Measurements from ENCODE around the gene HBA1.
"Not testable (repeated sequence)": the region's sequence is repeated elsewhere in the genome, so short reads cannot be mapped to it uniquely, and the experiment has no call there.

The HBA1 gene

DNA sequence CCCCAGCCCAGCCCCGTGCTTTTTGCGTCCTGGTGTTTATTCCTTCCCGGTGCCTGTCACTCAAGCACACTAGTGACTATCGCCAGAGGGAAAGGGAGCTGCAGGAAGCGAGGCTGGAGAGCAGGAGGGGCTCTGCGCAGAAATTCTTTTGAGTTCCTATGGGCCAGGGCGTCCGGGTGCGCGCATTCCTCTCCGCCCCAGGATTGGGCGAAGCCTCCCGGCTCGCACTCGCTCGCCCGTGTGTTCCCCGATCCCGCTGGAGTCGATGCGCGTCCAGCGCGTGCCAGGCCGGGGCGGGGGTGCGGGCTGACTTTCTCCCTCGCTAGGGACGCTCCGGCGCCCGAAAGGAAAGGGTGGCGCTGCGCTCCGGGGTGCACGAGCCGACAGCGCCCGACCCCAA, 474 bp upstream of the HBA1 start:
- not testable (repeated sequence) for DNase-seq

DNA sequence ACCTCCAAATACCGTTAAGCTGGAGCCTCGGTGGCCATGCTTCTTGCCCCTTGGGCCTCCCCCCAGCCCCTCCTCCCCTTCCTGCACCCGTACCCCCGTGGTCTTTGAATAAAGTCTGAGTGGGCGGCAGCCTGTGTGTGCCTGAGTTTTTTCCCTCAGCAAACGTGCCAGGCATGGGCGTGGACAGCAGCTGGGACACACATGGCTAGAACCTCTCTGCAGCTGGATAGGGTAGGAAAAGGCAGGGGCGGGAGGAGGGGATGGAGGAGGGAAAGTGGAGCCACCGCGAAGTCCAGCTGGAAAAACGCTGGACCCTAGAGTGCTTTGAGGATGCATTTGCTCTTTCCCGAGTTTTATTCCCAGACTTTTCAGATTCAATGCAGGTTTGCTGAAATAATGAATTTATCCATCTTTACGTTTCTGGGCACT, 928 bp downstream of the HBA1 start:
- DNase-seq: no peak

DNA sequence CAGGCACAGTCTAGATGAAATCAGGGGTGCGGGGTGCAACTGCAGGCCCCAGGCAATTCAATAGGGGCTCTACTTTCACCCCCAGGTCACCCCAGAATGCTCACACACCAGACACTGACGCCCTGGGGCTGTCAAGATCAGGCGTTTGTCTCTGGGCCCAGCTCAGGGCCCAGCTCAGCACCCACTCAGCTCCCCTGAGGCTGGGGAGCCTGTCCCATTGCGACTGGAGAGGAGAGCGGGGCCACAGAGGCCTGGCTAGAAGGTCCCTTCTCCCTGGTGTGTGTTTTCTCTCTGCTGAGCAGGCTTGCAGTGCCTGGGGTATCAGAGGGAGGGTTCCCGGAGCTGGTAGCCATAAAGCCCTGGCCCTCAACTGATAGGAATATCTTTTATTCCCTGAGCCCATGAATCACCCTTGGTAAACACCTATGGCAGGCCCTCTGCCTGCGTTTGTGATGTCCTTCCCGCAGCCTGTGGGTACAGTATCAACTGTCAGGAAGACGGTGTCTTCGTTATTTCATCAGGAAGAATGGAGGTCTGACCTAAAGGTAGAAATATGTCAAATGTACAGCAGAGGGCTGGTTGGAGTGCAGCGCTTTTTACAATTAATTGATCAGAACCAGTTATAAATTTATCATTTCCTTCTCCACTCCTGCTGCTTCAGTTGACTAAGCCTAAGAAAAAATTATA, 1.6 kb downstream of the HBA1 start:
- DNase-seq: no peak

DNA sequence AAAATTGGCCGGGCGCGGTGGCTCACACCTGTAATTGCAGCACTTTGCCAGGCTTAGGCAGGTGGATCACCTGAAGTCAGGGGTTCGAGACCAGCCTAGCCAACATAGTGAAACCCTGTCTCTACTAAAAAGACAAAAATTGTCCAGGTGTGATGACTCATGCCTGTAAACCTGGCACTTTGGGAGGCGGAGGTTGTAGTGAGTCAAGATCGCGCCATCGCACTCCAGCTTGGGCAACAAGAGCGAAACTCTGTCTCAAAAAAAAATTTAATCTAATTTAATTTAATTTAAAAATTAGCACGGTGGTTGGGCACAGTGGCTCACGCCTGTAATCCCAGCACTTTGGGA, 2.2 kb downstream of the HBA1 start:
- DNase-seq: no peak

DNA sequence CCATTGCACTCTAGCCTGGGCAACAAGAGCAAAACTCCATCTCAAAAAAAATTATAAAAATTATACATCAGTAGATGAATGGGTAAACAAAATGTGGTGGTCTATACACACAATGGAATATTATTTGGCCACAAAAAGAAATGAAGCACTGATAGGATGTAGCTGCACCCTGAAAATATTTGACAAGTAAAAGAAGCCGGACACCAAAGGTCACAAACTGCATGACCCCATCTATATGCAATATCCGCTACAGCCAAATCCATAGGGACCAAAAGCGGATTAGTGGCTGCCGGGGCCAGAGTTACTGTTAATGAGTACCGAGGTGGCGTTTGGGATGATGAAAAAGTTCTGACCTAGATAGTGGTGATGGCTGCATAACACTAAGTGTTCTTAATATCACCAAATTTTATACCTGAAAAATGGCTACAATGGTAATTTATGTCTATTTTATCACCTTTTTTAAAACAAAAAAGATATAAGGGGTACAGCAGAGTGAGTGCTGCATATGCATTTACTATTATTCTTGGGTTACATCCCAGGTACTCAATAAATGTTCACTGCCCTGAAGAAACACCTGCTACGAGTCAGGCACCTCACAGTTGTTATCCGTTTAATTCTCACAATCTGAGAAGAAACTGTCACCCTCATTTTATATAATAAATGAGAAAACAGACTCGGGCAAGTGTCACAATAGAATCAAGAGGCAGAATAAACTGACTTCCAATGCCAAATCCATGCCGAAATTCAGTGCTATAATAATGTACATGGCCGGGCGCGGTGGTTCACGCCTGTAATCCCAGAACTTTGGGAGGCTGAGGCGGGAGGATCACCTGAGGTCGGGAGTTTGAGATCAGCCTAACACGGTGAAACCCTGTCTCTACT, 3.0 kb downstream of the HBA1 start:
- DNase-seq: no peak

DNA sequence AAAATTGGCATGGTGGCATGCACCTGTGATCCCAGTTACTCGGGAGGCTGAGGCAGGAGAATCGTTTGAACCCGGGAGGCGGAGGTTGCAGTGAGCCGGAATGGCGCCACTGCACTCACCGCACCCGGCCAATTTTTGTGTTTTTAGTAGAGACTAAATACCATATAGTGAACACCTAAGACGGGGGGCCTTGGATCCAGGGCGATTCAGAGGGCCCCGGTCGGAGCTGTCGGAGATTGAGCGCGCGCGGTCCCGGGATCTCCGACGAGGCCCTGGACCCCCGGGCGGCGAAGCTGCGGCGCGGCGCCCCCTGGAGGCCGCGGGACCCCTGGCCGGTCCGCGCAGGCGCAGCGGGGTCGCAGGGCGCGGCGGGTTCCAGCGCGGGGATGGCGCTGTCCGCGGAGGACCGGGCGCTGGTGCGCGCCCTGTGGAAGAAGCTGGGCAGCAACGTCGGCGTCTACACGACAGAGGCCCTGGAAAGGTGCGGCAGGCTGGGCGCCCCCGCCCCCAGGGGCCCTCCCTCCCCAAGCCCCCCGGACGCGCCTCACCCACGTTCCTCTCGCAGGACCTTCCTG, 3.7 kb downstream of the HBA1 start, which contains the start of gene HBQ1:
TSS of gene HBQ1 (plus strand) at position 359 of the 575 bp plus-strand sequence. CDS start at position 387, 28 bp downstream.
- peak; percentile 40 for DNase-seq

DNA sequence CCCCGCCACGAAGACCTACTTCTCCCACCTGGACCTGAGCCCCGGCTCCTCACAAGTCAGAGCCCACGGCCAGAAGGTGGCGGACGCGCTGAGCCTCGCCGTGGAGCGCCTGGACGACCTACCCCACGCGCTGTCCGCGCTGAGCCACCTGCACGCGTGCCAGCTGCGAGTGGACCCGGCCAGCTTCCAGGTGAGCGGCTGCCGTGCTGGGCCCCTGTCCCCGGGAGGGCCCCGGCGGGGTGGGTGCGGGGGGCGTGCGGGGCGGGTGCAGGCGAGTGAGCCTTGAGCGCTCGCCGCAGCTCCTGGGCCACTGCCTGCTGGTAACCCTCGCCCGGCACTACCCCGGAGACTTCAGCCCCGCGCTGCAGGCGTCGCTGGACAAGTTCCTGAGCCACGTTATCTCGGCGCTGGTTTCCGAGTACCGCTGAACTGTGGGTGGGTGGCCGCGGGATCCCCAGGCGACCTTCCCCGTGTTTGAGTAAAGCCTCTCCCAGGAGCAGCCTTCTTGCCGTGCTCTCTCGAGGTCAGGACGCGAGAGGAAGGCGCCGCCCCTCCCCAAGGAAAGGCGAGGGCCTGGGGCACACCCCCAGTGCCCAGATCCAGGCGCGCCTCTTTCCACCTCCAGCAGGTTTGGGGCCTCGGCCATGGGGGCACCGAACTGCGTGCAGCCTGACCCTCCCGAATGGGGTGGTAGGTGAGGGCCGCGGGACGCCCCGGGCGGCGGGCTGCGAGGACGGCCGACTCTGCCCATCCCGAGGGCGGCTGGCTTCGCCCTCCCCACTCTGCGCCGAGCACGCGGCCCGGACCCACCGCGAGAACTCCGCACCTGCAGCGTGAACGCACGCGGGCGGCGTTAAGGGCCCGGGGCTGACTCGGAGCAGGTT, 4.4 kb downstream of the HBA1 start:
- peak; percentile 87 for DNase-seq

DNA sequence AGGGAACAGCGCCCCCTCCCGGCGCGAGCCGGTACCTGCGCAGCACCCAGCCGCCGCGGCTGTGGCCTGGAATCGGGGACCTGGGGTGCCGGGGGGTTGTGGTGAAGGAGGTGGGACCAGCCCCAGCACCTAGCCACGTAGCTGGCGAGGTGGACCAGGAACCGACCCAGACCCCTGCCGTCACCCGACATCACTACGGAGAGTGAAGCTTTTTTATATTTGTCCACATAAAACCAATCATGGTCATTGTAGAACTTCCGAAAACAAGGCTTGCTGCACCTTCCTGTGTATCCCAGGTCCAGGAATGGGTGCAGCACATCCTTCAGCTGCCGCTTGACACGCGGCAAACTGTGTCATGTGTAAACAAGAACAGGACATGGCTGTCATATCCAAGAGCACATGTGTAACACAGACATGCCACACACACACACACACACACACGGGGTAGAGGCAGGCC, 5.1 kb downstream of the HBA1 start:
- DNase-seq: no peak

DNA sequence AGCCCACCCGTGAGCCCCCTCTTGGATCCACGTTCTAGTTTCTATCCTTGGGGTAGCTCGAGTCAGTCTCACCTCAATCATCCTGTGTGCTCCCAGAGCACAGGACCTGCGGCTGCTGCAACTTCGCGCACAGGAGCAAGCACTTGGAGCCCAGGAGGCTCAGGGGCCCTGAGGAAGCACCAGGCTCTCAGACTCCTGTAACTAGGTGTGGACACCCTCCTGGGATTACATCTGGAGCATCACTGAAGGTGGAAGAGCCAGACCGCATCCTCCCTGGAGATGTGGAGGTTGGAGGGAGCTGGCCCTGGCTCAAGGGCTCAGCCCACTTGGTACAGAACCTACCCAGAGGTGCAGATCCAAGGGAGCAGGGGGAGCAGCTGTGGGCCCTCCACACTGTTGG, 6.5 kb downstream of the HBA1 start:
- no peak for DNase-seq

DNA sequence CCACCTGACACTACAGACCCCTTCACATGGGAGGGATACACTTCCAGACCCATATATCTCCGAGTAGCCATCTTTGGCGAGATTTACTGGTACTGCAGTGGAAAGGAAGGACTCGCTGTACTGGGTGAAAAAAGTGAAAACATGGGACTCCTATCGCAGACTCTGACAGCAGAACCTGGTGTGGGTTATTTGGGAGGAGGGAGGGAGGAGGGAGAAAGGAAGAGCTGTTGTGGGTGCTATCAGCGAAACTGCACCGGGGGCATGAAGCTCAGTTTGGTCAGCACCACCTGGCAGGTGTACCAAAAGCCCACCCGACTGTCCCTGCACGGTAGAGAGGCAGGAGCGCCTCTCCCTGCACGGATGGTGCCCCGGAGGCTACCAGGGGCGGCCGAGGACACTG, 8.7 kb downstream of the HBA1 start:
- no peak for DNase-seq

DNA sequence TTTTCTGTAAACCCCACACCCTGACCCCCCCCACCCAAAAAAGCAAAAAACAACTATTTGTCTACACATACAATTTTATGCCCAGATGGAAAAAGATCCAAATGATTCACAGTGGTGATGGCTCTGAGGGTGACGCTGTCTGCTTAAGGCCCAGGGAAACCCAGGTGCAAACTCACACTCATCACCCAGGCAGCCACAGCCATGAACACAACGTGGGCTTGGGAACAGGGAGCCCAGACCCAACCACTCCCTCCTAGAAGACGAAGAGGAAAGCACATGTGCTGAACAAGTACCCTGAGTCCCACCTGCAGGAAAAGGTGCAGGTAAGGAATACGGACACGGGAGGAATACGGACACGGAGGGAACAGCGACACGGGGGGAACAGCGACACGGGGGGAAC, 9.2 kb downstream of the HBA1 start:
- no peak for DNase-seq

DNA sequence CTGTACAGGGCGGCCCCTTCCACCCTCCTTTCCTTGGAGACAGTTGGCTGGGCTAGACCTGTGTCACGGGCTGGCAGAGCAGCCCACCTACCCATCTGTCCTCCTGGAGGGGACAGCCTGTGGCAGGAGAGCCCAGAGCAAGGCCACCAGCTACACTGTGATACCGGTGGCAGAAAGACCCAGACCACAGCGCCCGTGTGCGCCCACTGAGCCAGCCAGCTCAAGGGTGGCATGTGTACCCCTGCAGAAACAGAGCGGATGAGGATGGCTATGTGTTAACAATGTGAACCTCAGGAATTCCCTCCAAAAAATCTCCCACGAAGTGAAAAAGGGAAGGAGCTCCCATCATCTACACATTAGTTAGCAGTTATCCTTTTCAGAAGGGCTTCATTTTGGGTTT, 10.8 kb downstream of the HBA1 start:
- no peak for DNase-seq

DNA sequence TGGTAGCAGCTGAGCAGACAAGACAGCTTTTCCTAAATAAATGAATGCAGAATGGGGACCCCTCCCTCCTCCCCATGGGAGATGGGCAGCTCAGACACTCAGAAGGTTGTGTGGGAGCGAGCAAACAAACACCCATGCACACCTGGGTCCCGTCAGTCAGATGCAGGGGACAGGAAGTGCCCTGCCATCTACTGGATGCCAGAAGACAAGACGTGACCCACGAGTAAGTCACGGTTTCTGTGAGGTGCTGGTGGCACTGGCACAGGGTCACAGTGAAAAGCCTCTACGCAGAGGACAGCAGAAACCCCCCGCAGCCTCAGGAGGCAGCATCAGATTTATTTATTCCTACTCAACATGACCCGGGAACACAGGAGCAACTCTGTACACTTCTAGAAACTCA, 12.2 kb downstream of the HBA1 start:
- peak; percentile 36 for DNase-seq

DNA sequence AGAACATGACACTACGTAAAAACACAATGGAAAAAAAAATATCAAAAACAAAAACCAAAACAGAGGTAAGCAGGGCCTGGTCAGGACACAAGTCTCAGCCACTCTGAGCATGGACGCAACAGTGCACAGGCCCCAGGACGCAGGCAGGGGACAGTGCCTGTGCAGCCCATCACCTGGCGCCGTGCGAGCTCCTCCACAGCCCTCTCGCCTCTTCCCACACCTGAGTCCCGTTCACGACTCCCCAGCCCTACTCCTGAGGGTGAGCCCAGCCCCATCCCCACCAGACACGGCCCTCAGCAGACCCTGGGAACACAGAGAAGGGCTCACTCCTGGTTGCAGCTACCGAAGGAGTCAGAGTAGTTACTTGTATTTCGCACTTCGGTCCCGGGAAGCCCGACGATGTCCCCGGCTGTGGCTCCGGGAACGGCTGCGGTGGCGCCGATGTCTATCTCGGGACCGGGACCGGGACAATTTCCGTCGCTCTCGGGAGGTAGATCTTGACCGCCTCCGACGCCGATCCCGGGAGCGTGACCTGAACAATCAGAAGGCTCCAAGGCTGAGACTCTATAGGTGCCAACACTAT, 13.2 kb downstream of the HBA1 start:
- DNase-seq: no peak

DNA sequence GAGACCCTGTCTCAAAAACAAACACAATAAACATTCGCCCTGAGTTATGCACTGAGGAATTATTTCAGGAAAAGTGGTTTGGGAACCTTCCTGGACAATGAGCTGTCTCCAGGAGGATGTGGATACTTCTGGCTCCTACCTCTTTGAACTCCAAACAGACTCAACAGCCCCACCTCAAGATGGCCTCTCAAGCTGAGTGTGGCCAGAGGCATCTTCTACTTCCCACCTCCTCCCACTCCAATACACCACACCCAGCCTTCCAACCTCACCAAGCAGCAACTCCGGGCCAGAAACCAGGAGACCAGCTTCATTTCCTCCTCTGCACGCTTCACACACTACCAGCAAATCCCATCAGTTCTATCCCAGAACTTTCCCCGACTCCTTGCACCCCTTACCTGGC, 15.4 kb downstream of the HBA1 start:
- no peak for DNase-seq

DNA sequence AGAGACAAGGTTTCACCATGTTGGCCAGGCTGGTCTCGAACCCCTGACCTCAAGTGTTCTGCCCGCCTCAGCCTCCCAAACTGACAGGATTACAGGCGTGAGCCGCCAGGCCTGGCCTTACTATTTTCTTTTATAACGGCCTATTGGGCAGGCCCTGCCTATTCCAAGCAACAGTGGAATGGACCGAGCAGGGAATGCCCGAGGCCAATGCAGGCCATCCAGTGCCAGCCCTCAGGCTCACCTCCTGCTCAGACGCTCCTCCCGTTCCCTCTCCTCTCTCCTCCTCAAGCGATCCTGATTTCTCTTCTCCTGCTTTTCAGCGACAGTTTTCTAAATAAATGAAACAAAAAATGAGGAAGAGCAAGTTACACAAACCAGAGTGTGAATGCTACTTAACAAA, 16.2 kb downstream of the HBA1 start:
- no peak for DNase-seq

DNA sequence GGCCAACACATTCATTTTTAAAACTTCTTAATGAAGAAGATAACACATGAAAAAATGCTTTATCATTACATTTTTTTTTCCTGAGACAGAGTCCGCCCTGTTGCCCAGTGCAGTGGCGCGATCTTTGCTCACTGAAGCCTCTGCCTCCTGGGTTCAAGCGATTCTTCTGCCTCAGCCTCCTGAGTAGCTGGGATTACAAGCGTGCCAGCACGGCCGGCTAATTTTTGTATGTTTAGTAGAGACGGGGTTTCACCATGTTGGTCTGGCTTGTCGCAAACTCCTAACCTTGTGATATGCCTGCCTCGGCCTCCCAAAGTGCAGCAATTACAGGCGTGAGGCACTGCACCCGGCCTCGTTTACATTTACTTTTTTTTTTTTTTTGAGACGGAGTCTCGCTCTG, 17.0 kb downstream of the HBA1 start:
- no peak for DNase-seq

DNA sequence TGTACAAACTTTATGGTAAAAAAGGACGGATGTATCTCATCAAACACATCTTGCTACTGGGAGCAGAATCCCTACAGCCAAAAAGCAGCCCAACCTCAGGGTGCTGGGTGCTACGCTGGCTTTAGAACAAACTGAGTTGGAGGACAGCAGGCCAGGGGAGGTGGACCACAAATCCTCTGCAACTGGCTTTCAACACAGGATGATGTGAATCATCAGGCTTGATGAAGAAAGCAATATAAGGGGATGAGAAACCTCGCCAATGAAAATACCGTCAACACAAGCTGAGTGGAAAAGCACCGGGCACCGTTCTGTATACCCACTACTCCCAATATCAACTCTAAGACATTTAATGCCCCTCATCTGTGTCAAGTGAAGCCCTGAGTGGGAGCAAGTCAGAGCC, 18.0 kb downstream of the HBA1 start:
- no peak for DNase-seq

DNA sequence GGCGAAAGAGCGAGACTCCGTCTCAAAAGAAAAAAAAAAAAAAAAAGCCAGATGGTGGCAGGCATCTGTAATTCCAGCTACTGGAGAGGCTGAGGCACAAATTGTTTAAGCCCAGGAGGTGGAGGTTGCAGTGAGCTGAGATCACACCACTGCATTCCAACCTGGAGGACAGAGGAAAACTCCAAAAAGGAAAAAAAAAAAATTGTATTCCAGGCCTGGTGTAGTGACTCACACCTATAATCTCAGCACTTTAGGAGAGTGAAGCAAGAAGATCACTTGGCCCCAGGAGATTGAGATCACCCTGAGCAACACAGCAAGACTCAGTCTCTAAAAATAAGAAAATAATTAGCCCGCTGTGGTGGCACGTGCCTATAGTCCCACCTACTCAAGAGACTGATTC, 23.9 kb downstream of the HBA1 start:
- no peak for DNase-seq

DNA sequence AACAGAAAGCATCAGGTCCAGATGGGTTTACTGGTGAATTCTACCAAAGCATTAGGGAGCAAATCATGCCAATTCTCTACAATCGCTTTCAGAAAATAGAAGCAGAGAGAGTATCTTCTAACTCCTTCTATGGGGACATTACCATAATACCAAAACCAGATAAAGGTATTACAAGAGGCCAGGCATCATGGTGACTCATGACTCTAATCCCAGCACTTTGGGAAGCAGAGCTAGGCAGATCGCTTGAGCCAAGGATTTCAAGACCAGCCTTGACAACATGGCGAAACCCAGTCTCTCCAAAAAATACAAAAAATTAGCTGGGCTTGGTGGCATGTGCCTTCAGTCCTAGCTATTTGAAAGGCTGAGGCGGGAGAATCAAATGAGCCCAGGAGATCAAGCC, 26.8 kb downstream of the HBA1 start:
- no peak for DNase-seq

DNA sequence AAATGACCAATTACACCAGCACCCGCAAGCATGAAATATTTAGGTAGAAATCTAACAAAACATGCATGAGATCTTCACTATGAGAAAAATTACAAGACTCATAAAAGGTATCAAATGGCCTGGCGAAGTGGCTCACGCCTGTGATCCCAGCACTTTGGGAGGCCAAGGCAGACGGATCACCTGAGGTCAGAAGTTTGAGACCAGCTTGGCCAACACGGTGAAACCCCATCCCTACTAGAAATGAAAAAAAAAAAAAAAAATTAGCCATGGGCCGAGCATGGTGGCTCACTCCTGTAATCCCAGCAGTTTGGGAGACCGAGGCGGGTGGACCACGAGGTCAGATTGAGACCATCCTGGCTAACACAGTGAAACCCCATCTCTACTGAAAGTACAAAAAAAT, 27.6 kb downstream of the HBA1 start:
- DNase-seq: not testable (repeated sequence)

DNA sequence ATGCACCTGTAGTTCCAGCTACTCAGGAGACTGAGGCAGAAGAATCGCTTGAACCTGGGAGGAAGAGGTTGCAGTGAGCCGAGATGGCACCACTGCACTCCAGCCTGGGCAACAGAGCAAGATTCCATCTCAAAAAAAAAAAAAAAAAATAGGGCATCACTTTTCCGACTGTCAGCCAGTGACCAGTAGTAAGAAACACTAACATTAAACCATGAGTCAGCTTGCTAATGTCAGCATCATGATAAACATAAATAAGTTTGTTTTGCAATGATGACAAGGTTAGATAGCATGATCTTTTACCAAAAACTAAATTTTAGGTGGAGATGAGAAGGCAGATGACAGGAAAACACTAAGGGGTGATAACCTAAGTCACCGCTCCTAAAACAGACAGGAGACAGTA, 32.9 kb downstream of the HBA1 start:
- DNase-seq: not testable (repeated sequence)
